ENCODE data around the gene KIF18A. TPM values are rescaled to one million over a fixed set of nuclear protein-coding genes. Genes with fewer than 3 reads are reported as not detected.

Gene KIF18A
- total and polyA plus RNA-seq, 9 of the 15 experiments (the other 6 are each of a cell fraction or from before 2014, with no cell fraction given) = 15.1 to 36.1 (median 24.3) TPM

DNA sequence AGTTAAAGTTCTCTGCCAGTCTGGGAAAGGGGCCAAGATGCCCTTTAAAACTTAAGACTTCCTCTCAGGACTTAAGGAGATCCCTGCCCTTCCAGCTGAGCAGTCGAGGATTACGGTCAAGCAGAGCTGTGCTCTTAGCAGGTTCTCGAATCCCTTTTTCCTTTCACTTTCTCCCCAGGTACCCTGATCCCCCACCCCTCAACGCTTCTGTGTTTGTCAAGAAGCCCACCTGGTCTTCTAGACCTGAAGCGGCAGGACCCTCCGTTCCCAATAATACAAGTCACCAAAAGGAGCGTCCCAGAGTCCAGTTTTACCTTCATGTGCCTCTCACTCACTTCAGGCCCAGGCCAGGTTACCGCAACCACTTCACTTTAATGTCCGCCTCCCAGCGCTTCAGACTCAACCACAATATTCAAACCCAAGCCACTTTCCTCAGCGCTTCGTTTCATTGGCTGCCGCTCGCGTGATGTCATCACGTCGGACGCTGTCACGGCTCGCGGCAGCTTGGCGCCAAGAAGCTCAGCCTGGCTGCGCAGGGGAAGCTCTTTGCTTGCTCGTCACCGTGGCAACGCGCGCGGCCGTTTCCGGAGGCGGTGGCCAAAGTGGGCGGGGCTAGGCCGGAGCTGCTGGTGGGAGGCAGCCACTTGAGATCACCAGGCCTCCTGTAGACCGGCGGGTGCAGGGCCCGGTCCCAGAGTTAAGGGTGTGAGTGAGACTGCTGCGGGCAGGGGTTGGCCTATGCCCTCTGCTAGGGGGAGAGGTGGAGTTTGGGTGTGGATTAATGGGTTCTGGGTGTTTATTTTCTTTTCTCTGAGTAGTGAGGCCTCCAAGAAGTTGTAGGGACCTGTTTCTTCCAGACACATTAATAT lies at the start of gene KIF18A, which contains the start of gene METTL15 (continued):
- TF ChIP-seq, protein P1, sequence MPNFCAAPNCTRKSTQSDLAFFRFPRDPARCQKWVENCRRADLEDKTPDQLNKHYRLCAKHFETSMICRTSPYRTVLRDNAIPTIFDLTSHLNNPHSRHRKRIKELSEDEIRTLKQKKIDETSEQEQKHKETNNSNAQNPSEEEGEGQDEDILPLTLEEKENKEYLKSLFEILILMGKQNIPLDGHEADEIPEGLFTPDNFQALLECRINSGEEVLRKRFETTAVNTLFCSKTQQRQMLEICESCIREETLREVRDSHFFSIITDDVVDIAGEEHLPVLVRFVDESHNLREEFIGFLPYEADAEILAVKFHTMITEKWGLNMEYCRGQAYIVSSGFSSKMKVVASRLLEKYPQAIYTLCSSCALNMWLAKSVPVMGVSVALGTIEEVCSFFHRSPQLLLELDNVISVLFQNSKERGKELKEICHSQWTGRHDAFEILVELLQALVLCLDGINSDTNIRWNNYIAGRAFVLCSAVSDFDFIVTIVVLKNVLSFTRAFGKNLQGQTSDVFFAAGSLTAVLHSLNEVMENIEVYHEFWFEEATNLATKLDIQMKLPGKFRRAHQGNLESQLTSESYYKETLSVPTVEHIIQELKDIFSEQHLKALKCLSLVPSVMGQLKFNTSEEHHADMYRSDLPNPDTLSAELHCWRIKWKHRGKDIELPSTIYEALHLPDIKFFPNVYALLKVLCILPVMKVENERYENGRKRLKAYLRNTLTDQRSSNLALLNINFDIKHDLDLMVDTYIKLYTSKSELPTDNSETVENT (CRISPR knock-in tag; IDR thresholded peaks at IDR 0.05) = peak; percentile 66
- TF ChIP-seq, protein P2, sequence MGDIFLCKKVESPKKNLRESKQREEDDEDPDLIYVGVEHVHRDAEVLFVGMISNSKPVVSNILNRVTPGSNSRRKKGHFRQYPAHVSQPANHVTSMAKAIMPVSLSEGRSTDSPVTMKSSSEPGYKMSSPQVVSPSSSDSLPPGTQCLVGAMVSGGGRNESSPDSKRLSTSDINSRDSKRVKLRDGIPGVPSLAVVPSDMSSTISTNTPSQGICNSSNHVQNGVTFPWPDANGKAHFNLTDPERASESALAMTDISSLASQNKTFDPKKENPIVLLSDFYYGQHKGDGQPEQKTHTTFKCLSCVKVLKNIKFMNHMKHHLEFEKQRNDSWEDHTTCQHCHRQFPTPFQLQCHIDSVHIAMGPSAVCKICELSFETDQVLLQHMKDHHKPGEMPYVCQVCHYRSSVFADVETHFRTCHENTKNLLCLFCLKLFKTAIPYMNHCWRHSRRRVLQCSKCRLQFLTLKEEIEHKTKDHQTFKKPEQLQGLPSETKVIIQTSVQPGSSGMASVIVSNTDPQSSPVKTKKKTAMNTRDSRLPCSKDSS (IDR thresholded peaks at IDR 0.05; ENCODE audit: low read depth, partially characterized antibody) = no peak
- TF ChIP-seq, protein P3, sequence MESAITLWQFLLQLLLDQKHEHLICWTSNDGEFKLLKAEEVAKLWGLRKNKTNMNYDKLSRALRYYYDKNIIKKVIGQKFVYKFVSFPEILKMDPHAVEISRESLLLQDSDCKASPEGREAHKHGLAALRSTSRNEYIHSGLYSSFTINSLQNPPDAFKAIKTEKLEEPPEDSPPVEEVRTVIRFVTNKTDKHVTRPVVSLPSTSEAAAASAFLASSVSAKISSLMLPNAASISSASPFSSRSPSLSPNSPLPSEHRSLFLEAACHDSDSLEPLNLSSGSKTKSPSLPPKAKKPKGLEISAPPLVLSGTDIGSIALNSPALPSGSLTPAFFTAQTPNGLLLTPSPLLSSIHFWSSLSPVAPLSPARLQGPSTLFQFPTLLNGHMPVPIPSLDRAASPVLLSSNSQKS (CRISPR knock-in tag; IDR thresholded peaks at IDR 0.05) = no peak
- no peak for TF ChIP-seq TCF3 (CRISPR knock-in tag; IDR thresholded peaks at IDR 0.05)
- TF ChIP-seq, protein P4, sequence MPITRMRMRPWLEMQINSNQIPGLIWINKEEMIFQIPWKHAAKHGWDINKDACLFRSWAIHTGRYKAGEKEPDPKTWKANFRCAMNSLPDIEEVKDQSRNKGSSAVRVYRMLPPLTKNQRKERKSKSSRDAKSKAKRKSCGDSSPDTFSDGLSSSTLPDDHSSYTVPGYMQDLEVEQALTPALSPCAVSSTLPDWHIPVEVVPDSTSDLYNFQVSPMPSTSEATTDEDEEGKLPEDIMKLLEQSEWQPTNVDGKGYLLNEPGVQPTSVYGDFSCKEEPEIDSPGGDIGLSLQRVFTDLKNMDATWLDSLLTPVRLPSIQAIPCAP (CRISPR knock-in tag; IDR thresholded peaks at IDR 0.05; ENCODE audit: borderline replicate concordance) = no peak
- TF ChIP-seq JUND (IDR thresholded peaks at IDR 0.05; ENCODE audit: borderline replicate concordance, low read depth, low read length) = peak; percentile 58
- 0 out of 3 replicates have a peak, but pooled peaks have one; percentile 27 for TF ChIP-seq JUND (tag; IDR thresholded peaks at IDR 0.05; ENCODE audit: borderline replicate concordance, low read depth, low read length)
- TF ChIP-seq, protein P5, sequence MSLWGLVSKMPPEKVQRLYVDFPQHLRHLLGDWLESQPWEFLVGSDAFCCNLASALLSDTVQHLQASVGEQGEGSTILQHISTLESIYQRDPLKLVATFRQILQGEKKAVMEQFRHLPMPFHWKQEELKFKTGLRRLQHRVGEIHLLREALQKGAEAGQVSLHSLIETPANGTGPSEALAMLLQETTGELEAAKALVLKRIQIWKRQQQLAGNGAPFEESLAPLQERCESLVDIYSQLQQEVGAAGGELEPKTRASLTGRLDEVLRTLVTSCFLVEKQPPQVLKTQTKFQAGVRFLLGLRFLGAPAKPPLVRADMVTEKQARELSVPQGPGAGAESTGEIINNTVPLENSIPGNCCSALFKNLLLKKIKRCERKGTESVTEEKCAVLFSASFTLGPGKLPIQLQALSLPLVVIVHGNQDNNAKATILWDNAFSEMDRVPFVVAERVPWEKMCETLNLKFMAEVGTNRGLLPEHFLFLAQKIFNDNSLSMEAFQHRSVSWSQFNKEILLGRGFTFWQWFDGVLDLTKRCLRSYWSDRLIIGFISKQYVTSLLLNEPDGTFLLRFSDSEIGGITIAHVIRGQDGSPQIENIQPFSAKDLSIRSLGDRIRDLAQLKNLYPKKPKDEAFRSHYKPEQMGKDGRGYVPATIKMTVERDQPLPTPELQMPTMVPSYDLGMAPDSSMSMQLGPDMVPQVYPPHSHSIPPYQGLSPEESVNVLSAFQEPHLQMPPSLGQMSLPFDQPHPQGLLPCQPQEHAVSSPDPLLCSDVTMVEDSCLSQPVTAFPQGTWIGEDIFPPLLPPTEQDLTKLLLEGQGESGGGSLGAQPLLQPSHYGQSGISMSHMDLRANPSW (CRISPR knock-in tag; IDR thresholded peaks at IDR 0.05) = no peak
- TF ChIP-seq RFX5 (IDR thresholded peaks at IDR 0.05; ENCODE audit: low read depth, low read length) = no peak
- TF ChIP-seq MYBL2 (IDR thresholded peaks at IDR 0.05; ENCODE audit: low read depth) = peak; percentile 96
- peak; percentile 93; the same call in 1 of the 2 replicates for TF ChIP-seq MYBL2 (CRISPR knock-in tag; IDR thresholded peaks at IDR 0.05; ENCODE audit: borderline replicate concordance)
- no peak for TF ChIP-seq ZNF707 (CRISPR knock-in tag; conservative IDR thresholded peaks at IDR 0.05)
- TF ChIP-seq, protein P6, sequence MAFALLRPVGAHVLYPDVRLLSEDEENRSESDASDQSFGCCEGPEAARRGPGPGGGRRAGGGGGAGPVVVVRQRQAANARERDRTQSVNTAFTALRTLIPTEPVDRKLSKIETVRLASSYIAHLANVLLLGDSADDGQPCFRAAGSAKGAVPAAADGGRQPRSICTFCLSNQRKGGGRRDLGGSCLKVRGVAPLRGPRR (CRISPR knock-in tag; IDR thresholded peaks at IDR 0.05) = no peak
- TF ChIP-seq SPI1 (IDR thresholded peaks at IDR 0.05; ENCODE audit: borderline replicate concordance, low read depth, low read length) = 0 out of 2 replicates have a peak, but pooled peaks have one; percentile 1
- TF ChIP-seq SMAD3 (CRISPR knock-in tag; conservative IDR thresholded peaks at IDR 0.05) = no peak
- TF ChIP-seq EHMT2 (IDR thresholded peaks at IDR 0.05) = no peak
- TF ChIP-seq NCOA6 (IDR thresholded peaks at IDR 0.05) = peak; percentile 73; the same call in 1 of the 2 replicates
- TF ChIP-seq XRCC4 (IDR thresholded peaks at IDR 0.05; ENCODE audit: extremely low read depth, insufficient read depth, insufficient read length) = no peak

Measured in K562 (cell line).